GM21526 (cell line): ENCODE measurements around the gene RGS5.

Experiments
- ATAC-seq: cut with Tn5 transposase; IDR thresholded peaks from one replicate; pipeline ENCODE4 v1.9.1; 2021; ENCODE audit warnings: moderate library complexity; ENCODE audit not compliant: unreplicated experiment, low FRiP score

The RGS5 gene

GRCh38 chr1:163093579-163093978, 109.1 kb downstream of the RGS5 start:
- no peak for ATAC-seq

GRCh38 chr1:163093169-163093568, 109.5 kb downstream of the RGS5 start:
- no peak for ATAC-seq
